BJ (cell line): ENCODE measurements around the gene TSHR. TPM values are rescaled to one million over a fixed set of nuclear protein-coding genes. Genes with fewer than 3 reads are reported as not detected.

Source experiments
- CTCF ChIA-PET: fragments of 350-600 bp; formaldehyde crosslinking; extraction: SDS; loops from one replicate; lab custom pipeline; 2021; ENCODE audit warnings: antibody characterized with exemption, inconsistent platforms; lab: Yijun Ruan, JAX
- POLR2A ChIA-PET: fragments of 300-600 bp; sonication (Branson Sonifier 250); formaldehyde crosslinking; extraction: SDS; loops from one replicate; lab custom pipeline; 2021; ENCODE audit warnings: antibody characterized with exemption; lab: Charles Lee
- DNase-seq: peaks from one replicate; pipeline ENCODE4 v3.0.0-alpha.2; 2011; ENCODE audit warnings: low read depth
- H3K27me3 ChIP-seq: 2 replicates; pipeline ENCODE4 v1.6.0; 2011; ENCODE audit warnings: low read length; ENCODE audit not compliant: control insufficient read depth, insufficient read depth
- H3K36me3 ChIP-seq: 2 replicates; pipeline ENCODE4 v1.5.1; 2011; ENCODE audit warnings: low read length; ENCODE audit not compliant: control insufficient read depth, insufficient read depth
- H3K4me3 ChIP-seq: 2 replicates; pipeline ENCODE4 v1.5.1; 2011; ENCODE audit warnings: low read depth, mild to moderate bottlenecking, control low read depth, low read length
- polyA plus RNA-seq: library from polyadenylated mRNA; depleted of rRNA; stranded (reverse); fragments of >200 nt; gene quantifications from 2 replicates; pipeline ENCODE4 v1.2.3, GENCODE V29; 2011
- TF ChIP-seq, protein P1 (sequence below): IDR thresholded peaks from 2 replicates; pipeline ENCODE4 v1.5.1; 2011; ENCODE audit warnings: low read depth, mild to moderate bottlenecking, control low read depth, inconsistent platforms, low read length, moderate library complexity; ENCODE audit not compliant: insufficient read depth

Gene TSHR
- polyA plus RNA-seq, 1 experiment: not detected

DNA sequence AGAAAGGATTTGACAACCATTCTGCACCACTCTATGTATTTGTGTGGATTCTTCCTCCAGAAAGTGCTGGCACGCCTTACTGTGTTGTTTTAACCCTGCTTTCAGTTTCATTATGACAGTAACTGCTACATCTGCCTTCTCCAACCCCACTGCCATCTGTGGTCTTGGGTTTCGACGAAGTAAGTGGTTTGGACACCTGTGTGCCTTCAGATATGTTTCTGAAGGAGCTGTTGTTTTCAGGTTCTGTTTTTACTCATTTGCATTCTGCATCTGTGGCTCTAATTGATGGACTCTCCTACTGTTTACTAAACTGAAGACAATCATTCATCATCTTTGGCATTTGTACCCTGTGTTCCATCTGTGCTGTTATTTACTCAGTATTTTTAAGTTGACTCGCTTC, 4.1 kb downstream of the TSHR start:
- H3K27me3 ChIP-seq: peaks cover 15% of the 10 kb centered on the region
- ChIA-PET POLR2A (no interaction called here), CTCF (interaction anchor here (8.0 kb wide), 1 partner anchor 29 kb away, joined by 83 read pairs; no protein-coding TSS in a partner anchor)
- H3K4me3 ChIP-seq: no peak overlapping the region
- TF ChIP-seq, protein P1, sequence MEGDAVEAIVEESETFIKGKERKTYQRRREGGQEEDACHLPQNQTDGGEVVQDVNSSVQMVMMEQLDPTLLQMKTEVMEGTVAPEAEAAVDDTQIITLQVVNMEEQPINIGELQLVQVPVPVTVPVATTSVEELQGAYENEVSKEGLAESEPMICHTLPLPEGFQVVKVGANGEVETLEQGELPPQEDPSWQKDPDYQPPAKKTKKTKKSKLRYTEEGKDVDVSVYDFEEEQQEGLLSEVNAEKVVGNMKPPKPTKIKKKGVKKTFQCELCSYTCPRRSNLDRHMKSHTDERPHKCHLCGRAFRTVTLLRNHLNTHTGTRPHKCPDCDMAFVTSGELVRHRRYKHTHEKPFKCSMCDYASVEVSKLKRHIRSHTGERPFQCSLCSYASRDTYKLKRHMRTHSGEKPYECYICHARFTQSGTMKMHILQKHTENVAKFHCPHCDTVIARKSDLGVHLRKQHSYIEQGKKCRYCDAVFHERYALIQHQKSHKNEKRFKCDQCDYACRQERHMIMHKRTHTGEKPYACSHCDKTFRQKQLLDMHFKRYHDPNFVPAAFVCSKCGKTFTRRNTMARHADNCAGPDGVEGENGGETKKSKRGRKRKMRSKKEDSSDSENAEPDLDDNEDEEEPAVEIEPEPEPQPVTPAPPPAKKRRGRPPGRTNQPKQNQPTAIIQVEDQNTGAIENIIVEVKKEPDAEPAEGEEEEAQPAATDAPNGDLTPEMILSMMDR: no peak
- DNase-seq: no peak
- no peaks in the 10 kb centered on the region for H3K36me3 ChIP-seq

DNA sequence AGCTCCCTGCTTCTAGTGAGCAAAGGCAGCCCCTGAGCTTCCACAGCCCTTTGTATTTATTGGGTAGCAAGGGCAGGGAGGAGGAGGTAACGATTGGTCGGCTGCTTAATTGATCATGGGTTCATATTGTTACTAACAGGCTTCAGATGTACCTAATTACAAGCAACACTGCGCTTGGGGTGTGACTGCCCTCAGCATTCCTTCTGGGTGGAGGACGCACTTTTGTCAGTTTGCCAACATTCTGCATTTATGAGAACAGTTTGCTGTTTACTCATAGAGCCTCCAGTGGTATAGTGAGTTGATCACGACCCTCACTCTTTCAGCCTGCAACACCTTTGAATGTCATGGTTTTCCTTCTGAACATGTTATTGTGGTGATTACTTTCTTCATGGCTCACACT, 9.6 kb downstream of the TSHR start:
- peaks cover 4% of the 10 kb centered on the region; the same call in 1 of the 2 replicates for H3K27me3 ChIP-seq
- ChIA-PET CTCF (no interaction called here), POLR2A (no interaction called here)
- TF ChIP-seq, protein P1: no peak
- no peak overlapping the region for H3K4me3 ChIP-seq
- DNase-seq: no peak
- H3K36me3 ChIP-seq: no peaks in the 10 kb centered on the region

DNA sequence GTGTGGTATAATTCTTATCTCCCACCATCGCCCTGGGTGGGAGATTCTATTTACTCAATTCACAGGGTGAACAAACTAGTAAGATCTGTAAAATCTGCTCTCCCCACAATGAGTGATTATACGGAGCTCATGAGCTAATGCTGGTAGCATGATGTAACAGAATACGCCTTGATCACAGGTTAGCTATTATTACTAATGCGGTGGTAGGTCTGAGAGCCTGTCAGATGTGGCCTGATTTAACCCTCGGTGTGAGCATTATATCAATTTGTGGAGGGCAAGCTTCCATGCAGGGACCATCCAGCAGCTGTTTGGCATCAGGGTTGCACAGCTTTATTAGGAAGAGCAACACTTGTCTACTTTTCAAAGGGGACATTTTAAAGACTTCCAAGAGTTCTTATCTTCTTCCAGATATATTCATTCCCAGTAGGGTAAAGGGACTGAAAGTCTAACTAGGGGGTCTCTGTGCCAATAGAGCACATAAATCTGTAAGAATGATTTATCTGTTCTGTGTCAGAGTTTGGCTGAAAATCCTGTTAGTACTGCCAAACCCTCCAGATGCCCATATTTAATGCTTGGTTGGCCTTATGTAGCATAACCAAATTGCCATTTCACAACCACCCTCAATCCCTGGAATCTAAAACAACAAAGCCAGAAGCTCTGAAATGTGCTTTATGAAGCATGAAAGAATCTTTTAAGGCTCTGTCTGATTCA, 18.7 kb downstream of the TSHR start:
- POLR2A ChIA-PET: no interaction called here
- H3K27me3 ChIP-seq: 0 out of 2 replicates have a peak, but pooled peaks cover 1% of the 10 kb centered on the region
- no peak overlapping the region for H3K4me3 ChIP-seq
- H3K36me3 ChIP-seq: no peaks in the 10 kb centered on the region
- DNase-seq: no peak
- CTCF ChIA-PET: interaction anchor here (1.6 to 5.9 kb wide), 2 partner anchors 13 to 23 kb away, joined by 8 to 34 read pairs; no protein-coding TSS in a partner anchor
- TF ChIP-seq, protein P1: no peak

DNA sequence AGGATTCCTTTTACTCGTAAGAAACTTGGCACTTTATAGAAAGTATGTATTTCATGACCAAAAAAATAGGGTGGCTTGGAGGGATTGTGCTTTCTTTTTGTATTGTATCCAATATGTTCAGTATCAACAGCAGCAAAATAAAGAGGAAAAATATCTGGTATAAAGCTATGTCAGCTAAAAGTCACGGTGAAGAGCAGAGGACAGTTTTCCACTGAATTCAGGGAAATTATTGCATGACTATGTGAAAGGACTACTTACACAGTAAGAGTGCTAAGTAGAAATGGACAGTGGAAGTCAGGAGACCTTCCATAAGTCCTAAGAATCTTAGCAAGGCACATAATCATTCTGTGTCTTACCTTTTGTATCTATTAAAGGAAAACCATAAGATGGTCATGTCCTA, 19.3 kb downstream of the TSHR start:
- POLR2A ChIA-PET: no interaction called here

DNA sequence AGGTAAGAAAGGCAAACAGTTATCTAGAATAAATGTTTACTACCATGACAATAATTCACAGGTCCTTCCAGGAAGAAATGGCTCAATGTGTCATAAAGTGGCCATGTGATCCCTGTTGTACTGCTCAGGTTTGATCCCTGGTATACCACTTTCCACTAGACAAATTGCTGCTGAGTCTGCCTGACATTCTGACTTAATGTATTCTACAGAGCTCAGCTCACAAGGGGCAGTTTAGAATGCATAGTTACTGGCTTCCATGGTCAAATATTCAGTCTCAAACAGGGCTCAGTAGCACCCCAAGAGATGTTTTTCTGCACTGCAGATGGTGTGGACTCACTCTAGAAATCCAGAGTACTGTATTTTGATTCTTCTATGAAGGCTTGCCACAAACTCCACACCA, 21.8 kb downstream of the TSHR start:
- ChIA-PET POLR2A (no interaction called here), CTCF (interaction anchor here (0.8 to 2.6 kb wide), 3 partner anchors 9 to 20 kb away, joined by 4 to 16 read pairs (median 4); no protein-coding TSS in a partner anchor)
- no peak for DNase-seq
- peaks cover 3% of the 10 kb centered on the region for H3K27me3 ChIP-seq
- no peak overlapping the region for H3K4me3 ChIP-seq
- H3K36me3 ChIP-seq: no peaks in the 10 kb centered on the region
- TF ChIP-seq, protein P1: no peak

More for the DNA sequence above, 19.3 kb downstream of the TSHR start:
- Histone ChIP-seq H3K36me3 (no peaks in the 10 kb centered on the region), H3K4me3 (no peak overlapping the region), H3K27me3 (0 out of 2 replicates have a peak, but pooled peaks cover 1% of the 10 kb centered on the region)
- no peak for DNase-seq
- TF ChIP-seq, protein P1: no peak
- CTCF ChIA-PET: interaction anchor here (1.6 to 5.9 kb wide), 2 partner anchors 13 to 22 kb away, joined by 8 to 34 read pairs; no protein-coding TSS in a partner anchor
